SK-N-SH (cell line): ENCODE results near the gene FAM47A. TPM values are rescaled to one million over a fixed set of nuclear protein-coding genes. Genes with fewer than 3 reads are reported as not detected.

Experiments
- CTCF ChIA-PET: fragments of 300-600, 350-600 bp; formaldehyde crosslinking; extraction: SDS; loops from one replicate; lab custom pipeline; 2021; lab: Yijun Ruan, JAX
- POLR2A ChIA-PET: fragments of 350-600 bp; sonication (Branson Sonifier 250); formaldehyde crosslinking; extraction: SDS; loops from one replicate; lab custom pipeline; 2020; ENCODE audit warnings: antibody characterized with exemption, inconsistent platforms; lab: Yijun Ruan, JAX
- DNase-seq: peaks from one replicate; pipeline ENCODE4 v3.0.0; 2012
- H2AFZ ChIP-seq: fragments of 200-600 bp; sonication (generic); 2 replicates; pipeline ENCODE4 v1.8.1; 2016; ENCODE audit warnings: antibody characterized with exemption, mild to moderate bottlenecking, low read depth
- H3F3A ChIP-seq: fragments of 200-600 bp; sonication (generic); replicated peaks from 2 replicates; pipeline ENCODE3; 2016; ENCODE audit warnings: antibody characterized with exemption, mild to moderate bottlenecking; ENCODE audit not compliant: insufficient read depth
- H3K27ac ChIP-seq, 2 experiments: fragments of 200-500 bp in 1 of 2; fragments of 200-600 bp in 1 of 2; sonication (Bioruptor generic) in 1 of 2; sonication (generic), shearing (Covaris generic) in 1 of 2; 2 replicates each; pipeline versions ENCODE4 v1.5.1 to v1.6.1; 2014 to 2016; ENCODE audit warnings: low read depth in 2 of 2, inconsistent platforms in 1 of 2, low read length in 1 of 2, mild to moderate bottlenecking in 1 of 2, mixed read lengths in 1 of 2
- H3K27me3 ChIP-seq: fragments of 200-600 bp; sonication (generic), shearing (Covaris generic); 2 replicates; pipeline ENCODE4 v1.6.1; 2016; ENCODE audit warnings: mixed run types; ENCODE audit not compliant: insufficient read depth
- H3K36me3 ChIP-seq, 2 experiments: fragments of 200-500 bp in 1 of 2; fragments of 200-600 bp in 1 of 2; sonication (Bioruptor generic) in 1 of 2; sonication (generic) in 1 of 2; replicated peaks in 1 of 2; 2 replicates each; pipeline versions ENCODE3 to v1.5.1; 2014 to 2016; ENCODE audit warnings: low read length in 1 of 2, mild to moderate bottlenecking in 1 of 2; ENCODE audit not compliant: insufficient read depth in 2 of 2, control insufficient read depth in 1 of 2
- H3K4me1 ChIP-seq, 2 experiments: fragments of 200-500 bp in 1 of 2; fragments of 200-600 bp in 1 of 2; sonication (Bioruptor generic) in 1 of 2; sonication (generic), shearing (Covaris generic) in 1 of 2; 2 replicates each; pipeline versions ENCODE4 v1.5.1 to v1.6.1; 2014 to 2016; ENCODE audit warnings: low read depth in 1 of 2, low read length in 1 of 2, mixed run types in 1 of 2; ENCODE audit not compliant: insufficient read depth in 2 of 2, control insufficient read depth in 1 of 2
- H3K4me2 ChIP-seq: fragments of 200-600 bp; sonication (generic), shearing (Covaris generic); 2 replicates; pipeline ENCODE4 v1.6.1; 2017; ENCODE audit warnings: mixed run types
- H3K4me3 ChIP-seq, 2 experiments: fragments of 200-500 bp in 1 of 2; fragments of 200-600 bp in 1 of 2; sonication (Bioruptor generic) in 1 of 2; sonication (generic), shearing (Covaris generic) in 1 of 2; 2 replicates each; pipeline versions ENCODE4 v1.5.1 to v1.8.1; 2014 to 2016; ENCODE audit warnings: low read depth in 2 of 2, inconsistent platforms in 1 of 2, low read length in 1 of 2, mild to moderate bottlenecking in 1 of 2, mixed read lengths in 1 of 2, moderate library complexity in 1 of 2
- H3K79me2 ChIP-seq: fragments of 200-600 bp; sonication (generic); 2 replicates; pipeline ENCODE4 v1.8.1; 2017; ENCODE audit warnings: mild to moderate bottlenecking; ENCODE audit not compliant: insufficient read depth
- H3K9ac ChIP-seq: fragments of 200-600 bp; sonication (generic); 2 replicates; pipeline ENCODE4 v1.6.1; 2017; ENCODE audit warnings: mixed run types
- H3K9me2 ChIP-seq: fragments of 200-600 bp; sonication (generic); 2 replicates; pipeline ENCODE4 v1.6.1; 2017; ENCODE audit warnings: mixed run types
- H3K9me3 ChIP-seq: fragments of 200-600 bp; sonication (generic); 2 replicates; pipeline ENCODE4 v1.6.1; 2017; ENCODE audit warnings: mixed run types, mild to moderate bottlenecking, moderate library complexity
- H4K20me1 ChIP-seq: fragments of 200-600 bp; sonication (generic); 2 replicates; pipeline ENCODE4 v1.6.1; 2017; ENCODE audit warnings: mild to moderate bottlenecking, mixed run types; ENCODE audit not compliant: insufficient read depth
- CHD2 ChIP-seq: fragments of 150-350 bp; IDR thresholded peaks from 2 replicates; pipeline ENCODE4 v1.6.1; 2018; ENCODE audit warnings: low read length; ENCODE audit not compliant: partially characterized antibody
- EP300 ChIP-seq, 2 experiments: IDR thresholded peaks; 2 replicates each; pipeline versions ENCODE4 v1.4.0 to v1.6.1; 2012; ENCODE audit warnings: borderline replicate concordance in 1 of 2, low read depth in 1 of 2, low read length in 1 of 2
- EZH2phosphoT487 ChIP-seq: fragments of 200-600 bp; sonication (generic); IDR thresholded peaks from 2 replicates; pipeline ENCODE4 v1.6.1; 2017; ENCODE audit warnings: low read depth, mixed run types, mild to moderate bottlenecking, antibody characterized with exemption, moderate library complexity, borderline replicate concordance
- FOSL2 ChIP-seq: IDR thresholded peaks from 2 replicates; pipeline ENCODE4 v1.4.0; 2012; ENCODE audit warnings: low read depth, mild to moderate bottlenecking, moderate library complexity, borderline replicate concordance
- GATA2 ChIP-seq: sonication (generic); formaldehyde crosslinking; IDR thresholded peaks from 2 replicates; pipeline ENCODE4 v1.5.0; 2020; ENCODE audit warnings: mild to moderate bottlenecking, missing genetic modification reagents
- MEF2A ChIP-seq: IDR thresholded peaks from 2 replicates; pipeline ENCODE4 v1.4.0; 2012; ENCODE audit warnings: low read depth, borderline replicate concordance
- MXI1 ChIP-seq: IDR thresholded peaks from 2 replicates; pipeline ENCODE4 v1.6.1; 2012; ENCODE audit warnings: mild to moderate bottlenecking, low read depth, low read length, improper control_type of control experiment
- NFIC ChIP-seq: IDR thresholded peaks from 2 replicates; pipeline ENCODE4 v1.4.0; 2012; ENCODE audit warnings: borderline replicate concordance
- NRF1 ChIP-seq: IDR thresholded peaks from 2 replicates; pipeline ENCODE4 v1.6.1; 2012; ENCODE audit warnings: low read depth, mild to moderate bottlenecking, low read length
- RAD21 ChIP-seq: IDR thresholded peaks from 2 replicates; pipeline ENCODE4 v1.6.1; 2012; ENCODE audit warnings: mild to moderate bottlenecking, low read length
- RCOR1 ChIP-seq: fragments of 150-350 bp; IDR thresholded peaks from 2 replicates; pipeline ENCODE4 v1.6.1; 2017; ENCODE audit warnings: antibody characterized with exemption, low read length
- RFX5 ChIP-seq: IDR thresholded peaks from 2 replicates; pipeline ENCODE4 v1.6.1; 2012; ENCODE audit warnings: mild to moderate bottlenecking, improper control_type of control experiment, low read length
- RXRA ChIP-seq: IDR thresholded peaks from 2 replicates; pipeline ENCODE4 v1.4.0; 2012; ENCODE audit warnings: low read depth, mild to moderate bottlenecking, borderline replicate concordance
- SIN3A ChIP-seq: IDR thresholded peaks from 2 replicates; pipeline ENCODE4 v1.6.1; 2012; ENCODE audit warnings: low read depth, mild to moderate bottlenecking, low read length, moderate library complexity, borderline replicate concordance
- SMC3 ChIP-seq: IDR thresholded peaks from 2 replicates; pipeline ENCODE4 v1.6.1; 2012; ENCODE audit warnings: low read depth, low read length, improper control_type of control experiment
- TAF1 ChIP-seq: IDR thresholded peaks from 2 replicates; pipeline ENCODE4 v1.6.1; 2012; ENCODE audit warnings: low read depth, mild to moderate bottlenecking, low read length, moderate library complexity, borderline replicate concordance
- TCF12 ChIP-seq: IDR thresholded peaks from 2 replicates; pipeline ENCODE4 v1.4.0; 2012
- YY1 ChIP-seq: IDR thresholded peaks from 2 replicates; pipeline ENCODE4 v1.4.0; 2012; ENCODE audit warnings: low read depth, mild to moderate bottlenecking
- whole genome bisulfite sequencing: methylation state at CpG from one replicate; pipeline ENCODE4 v1.1.6; 2017; ENCODE audit warnings: low lambda C conversion rate; 5-methylcytosine and 5-hydroxymethylcytosine counted together
- polyA plus RNA-seq, 3 experiments: library from polyadenylated mRNA; depleted of rRNA; stranded (reverse); fragments of >200 nt; gene quantifications; 2 replicates each; pipeline ENCODE4 v1.2.3, GENCODE V29; 2012
- TF ChIP-seq, protein P1 (sequence below): fragments of 150-350 bp; IDR thresholded peaks from 2 replicates; pipeline ENCODE4 v1.6.1; 2016; ENCODE audit warnings: mild to moderate bottlenecking, low read depth, low read length
- TF ChIP-seq, protein P2 (sequence below): IDR thresholded peaks from 2 replicates; pipeline ENCODE4 v1.4.0; 2012; ENCODE audit warnings: low read depth
- TF ChIP-seq, protein P3 (sequence below): IDR thresholded peaks from 2 replicates; pipeline ENCODE4 v1.4.0; 2012; ENCODE audit warnings: low read depth, borderline replicate concordance
- TF ChIP-seq, protein P4 (sequence below): IDR thresholded peaks from 2 replicates; pipeline ENCODE4 v1.6.1; 2012; ENCODE audit warnings: mild to moderate bottlenecking, low read depth, low read length, moderate library complexity

The FAM47A gene
- polyA plus RNA-seq, 1 of the 3 experiments (the other 2 are of a cell fraction): not detected

DNA sequence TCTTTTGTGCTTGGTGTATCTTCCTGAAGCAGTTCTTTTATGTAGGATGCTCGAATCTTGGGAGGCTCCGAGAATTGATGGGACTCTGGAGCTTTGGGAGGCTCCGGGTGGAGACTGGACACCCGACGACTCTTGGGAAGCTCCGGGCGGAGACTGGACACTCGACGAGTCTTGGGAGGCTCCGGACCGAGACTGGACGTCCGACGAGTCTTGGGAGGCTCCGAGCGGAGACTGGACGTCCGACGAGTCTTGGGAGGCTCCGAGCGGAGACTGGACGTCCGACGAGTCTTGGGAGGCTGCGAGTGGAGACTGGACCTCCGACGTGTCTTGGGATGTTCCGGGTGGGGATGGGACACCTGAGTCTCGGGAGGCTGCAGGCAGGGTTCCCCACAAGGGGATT lies 1.6 kb downstream of the FAM47A start:
- Histone ChIP-seq H3F3A (no peaks in the 10 kb centered on the region), H3K79me2 (no peaks in the 10 kb centered on the region)
- no peak for DNase-seq

DNA sequence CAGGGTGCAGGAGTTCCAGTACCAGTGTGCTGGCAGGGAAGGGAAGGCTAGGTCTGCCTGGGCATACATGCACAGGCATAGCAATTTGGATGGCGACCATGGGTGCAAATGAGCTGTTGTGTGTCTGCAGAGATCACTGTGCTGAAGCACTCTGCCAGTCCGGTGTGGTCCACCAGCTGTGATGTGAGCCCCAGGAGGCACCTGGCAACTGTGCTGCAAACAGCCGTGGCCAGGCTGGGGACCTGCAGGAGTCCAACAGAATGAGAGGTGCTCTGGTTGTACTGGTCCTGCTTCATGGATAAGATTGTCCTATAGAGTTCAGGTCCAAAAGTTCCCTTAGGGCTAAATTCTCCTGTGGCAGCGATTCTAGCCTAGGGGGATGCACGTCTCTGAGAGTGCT lies 6.1 kb downstream of the FAM47A start:
- no peak overlapping the region for H3K4me3 ChIP-seq
- WGBS: 0% methylated on average over 3 of the region's 5 CpGs
- no peaks in the 10 kb centered on the region for H3K9me2 ChIP-seq
- no peaks in the 10 kb centered on the region for H3K9me3 ChIP-seq
- POLR2A ChIA-PET: no interaction called here
- H3K27ac ChIP-seq: no peak overlapping the region
- H3K4me1 ChIP-seq: no peaks in the 10 kb centered on the region
- H2AFZ ChIP-seq: no peak overlapping the region
- no peaks in the 10 kb centered on the region for H3K36me3 ChIP-seq
- no peaks in the 10 kb centered on the region for H3F3A ChIP-seq
- H3K4me2 ChIP-seq: no peak overlapping the region
- no peaks in the 10 kb centered on the region for H4K20me1 ChIP-seq
- no peaks in the 10 kb centered on the region for H3K79me2 ChIP-seq
- CTCF ChIA-PET: no interaction called here
- DNase-seq: no peak
- no peaks in the 10 kb centered on the region for H3K27me3 ChIP-seq
- H3K9ac ChIP-seq: no peak overlapping the region
- TF ChIP-seq, protein P1, sequence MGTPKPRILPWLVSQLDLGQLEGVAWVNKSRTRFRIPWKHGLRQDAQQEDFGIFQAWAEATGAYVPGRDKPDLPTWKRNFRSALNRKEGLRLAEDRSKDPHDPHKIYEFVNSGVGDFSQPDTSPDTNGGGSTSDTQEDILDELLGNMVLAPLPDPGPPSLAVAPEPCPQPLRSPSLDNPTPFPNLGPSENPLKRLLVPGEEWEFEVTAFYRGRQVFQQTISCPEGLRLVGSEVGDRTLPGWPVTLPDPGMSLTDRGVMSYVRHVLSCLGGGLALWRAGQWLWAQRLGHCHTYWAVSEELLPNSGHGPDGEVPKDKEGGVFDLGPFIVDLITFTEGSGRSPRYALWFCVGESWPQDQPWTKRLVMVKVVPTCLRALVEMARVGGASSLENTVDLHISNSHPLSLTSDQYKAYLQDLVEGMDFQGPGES: no peak
- TF ChIP-seq RXRA (no peak), TCF12 (no peak), RAD21 (no peak), RCOR1 (no peak), MEF2A (no peak), GATA2 (no peak), TAF1 (no peak), SIN3A (no peak), EP300 (IDR thresholded peaks at IDR 0.05; ENCODE audit: borderline replicate concordance in 1 of 2, low read depth in 1 of 2, low read length in 1 of 2) (no peak), NFIC (no peak)
- TF ChIP-seq, protein P2, sequence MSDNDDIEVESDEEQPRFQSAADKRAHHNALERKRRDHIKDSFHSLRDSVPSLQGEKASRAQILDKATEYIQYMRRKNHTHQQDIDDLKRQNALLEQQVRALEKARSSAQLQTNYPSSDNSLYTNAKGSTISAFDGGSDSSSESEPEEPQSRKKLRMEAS: no peak

More for the DNA sequence above, 1.6 kb downstream of the FAM47A start:
- H3K9me3 ChIP-seq: no peaks in the 10 kb centered on the region
- no peaks in the 10 kb centered on the region for H3K27me3 ChIP-seq
- no peak overlapping the region for H2AFZ ChIP-seq
- no peaks in the 10 kb centered on the region for H4K20me1 ChIP-seq
- H3K4me2 ChIP-seq: no peak overlapping the region
- 21% methylated on average over 11 of the region's 29 CpGs for WGBS
- POLR2A ChIA-PET: no interaction called here
- no peaks in the 10 kb centered on the region for H3K9me2 ChIP-seq
- no peaks in the 10 kb centered on the region for H3K4me1 ChIP-seq
- no peak overlapping the region for H3K4me3 ChIP-seq
- H3K9ac ChIP-seq: no peak overlapping the region
- no peaks in the 10 kb centered on the region for H3K36me3 ChIP-seq
- no peak overlapping the region for H3K27ac ChIP-seq
- CTCF ChIA-PET: no interaction called here
- TF ChIP-seq, protein P3, sequence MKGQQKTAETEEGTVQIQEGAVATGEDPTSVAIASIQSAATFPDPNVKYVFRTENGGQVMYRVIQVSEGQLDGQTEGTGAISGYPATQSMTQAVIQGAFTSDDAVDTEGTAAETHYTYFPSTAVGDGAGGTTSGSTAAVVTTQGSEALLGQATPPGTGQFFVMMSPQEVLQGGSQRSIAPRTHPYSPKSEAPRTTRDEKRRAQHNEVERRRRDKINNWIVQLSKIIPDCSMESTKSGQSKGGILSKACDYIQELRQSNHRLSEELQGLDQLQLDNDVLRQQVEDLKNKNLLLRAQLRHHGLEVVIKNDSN: no peak
- no peak for TF ChIP-seq EZH2phosphoT487
- TF ChIP-seq RFX5: no peak
- TF ChIP-seq RXRA: no peak
- no peak for TF ChIP-seq NFIC
- TF ChIP-seq YY1: no peak
- TF ChIP-seq, protein P4, sequence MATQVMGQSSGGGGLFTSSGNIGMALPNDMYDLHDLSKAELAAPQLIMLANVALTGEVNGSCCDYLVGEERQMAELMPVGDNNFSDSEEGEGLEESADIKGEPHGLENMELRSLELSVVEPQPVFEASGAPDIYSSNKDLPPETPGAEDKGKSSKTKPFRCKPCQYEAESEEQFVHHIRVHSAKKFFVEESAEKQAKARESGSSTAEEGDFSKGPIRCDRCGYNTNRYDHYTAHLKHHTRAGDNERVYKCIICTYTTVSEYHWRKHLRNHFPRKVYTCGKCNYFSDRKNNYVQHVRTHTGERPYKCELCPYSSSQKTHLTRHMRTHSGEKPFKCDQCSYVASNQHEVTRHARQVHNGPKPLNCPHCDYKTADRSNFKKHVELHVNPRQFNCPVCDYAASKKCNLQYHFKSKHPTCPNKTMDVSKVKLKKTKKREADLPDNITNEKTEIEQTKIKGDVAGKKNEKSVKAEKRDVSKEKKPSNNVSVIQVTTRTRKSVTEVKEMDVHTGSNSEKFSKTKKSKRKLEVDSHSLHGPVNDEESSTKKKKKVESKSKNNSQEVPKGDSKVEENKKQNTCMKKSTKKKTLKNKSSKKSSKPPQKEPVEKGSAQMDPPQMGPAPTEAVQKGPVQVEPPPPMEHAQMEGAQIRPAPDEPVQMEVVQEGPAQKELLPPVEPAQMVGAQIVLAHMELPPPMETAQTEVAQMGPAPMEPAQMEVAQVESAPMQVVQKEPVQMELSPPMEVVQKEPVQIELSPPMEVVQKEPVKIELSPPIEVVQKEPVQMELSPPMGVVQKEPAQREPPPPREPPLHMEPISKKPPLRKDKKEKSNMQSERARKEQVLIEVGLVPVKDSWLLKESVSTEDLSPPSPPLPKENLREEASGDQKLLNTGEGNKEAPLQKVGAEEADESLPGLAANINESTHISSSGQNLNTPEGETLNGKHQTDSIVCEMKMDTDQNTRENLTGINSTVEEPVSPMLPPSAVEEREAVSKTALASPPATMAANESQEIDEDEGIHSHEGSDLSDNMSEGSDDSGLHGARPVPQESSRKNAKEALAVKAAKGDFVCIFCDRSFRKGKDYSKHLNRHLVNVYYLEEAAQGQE: no peak
- no peak for TF ChIP-seq FOSL2
- TF ChIP-seq NRF1: no peak
- no peak for TF ChIP-seq GATA2
- TF ChIP-seq, protein P1: no peak
- TF ChIP-seq SMC3: no peak
- no peak for TF ChIP-seq SIN3A
- no peak for TF ChIP-seq CHD2
- no peak for TF ChIP-seq MXI1
- TF ChIP-seq MEF2A: no peak
- TF ChIP-seq, all 33 proteins: peak for 0
